ENCODE data around the gene CACNA1G. TPM values are rescaled to one million over a fixed set of nuclear protein-coding genes. Genes with fewer than 3 reads are reported as not detected.
A peak's percentile ranks its signal among the peaks of the same experiment; 100 is the strongest.

The CACNA1G gene
- total RNA-seq, 1 donor from 2014 or later, result not detected

- Histone ChIP-seq H3K9me3 (no peaks in the 10 kb centered on the region), H3K4me3 (no peak overlapping the region), H3K27ac (no peak overlapping the region), H3K27me3 (no peaks in the 10 kb centered on the region), H3K36me3 (no peaks in the 10 kb centered on the region), H3K4me1 (peaks cover 10% of the 10 kb centered on the region)
- DNase-seq (no peak), ATAC-seq (no peak)
- intact Hi-C loops (cut with DNase I), result no loop called here
- no peak for TF ChIP-seq CTCF (IDR thresholded peaks at IDR 0.05)
These were observed 30.6 kb downstream of the CACNA1G start for GRCh38 chr17:50590946-50591737.

GRCh38 chr17:50593321-50593720 is 32.8 kb downstream of the CACNA1G start:
- intact Hi-C loops (cut with DNase I), result no loop called here
- ATAC-seq, result peak; percentile 70
- no peak overlapping the region for H3K27ac ChIP-seq
- no peaks in the 10 kb centered on the region for H3K36me3 ChIP-seq
- no peaks in the 10 kb centered on the region for H3K9me3 ChIP-seq
- H3K27me3 ChIP-seq, result no peaks in the 10 kb centered on the region
- no peak for TF ChIP-seq CTCF (IDR thresholded peaks at IDR 0.05)
- peaks cover 10% of the 10 kb centered on the region for H3K4me1 ChIP-seq
- H3K4me3 ChIP-seq, result no peak overlapping the region
- peak; percentile 86 for DNase-seq

GRCh38 chr17:50594128-50594823 is 33.8 kb downstream of the CACNA1G start:
- H3K4me3 ChIP-seq, result no peak overlapping the region

GRCh38 chr17:50594892-50595291 is 34.4 kb downstream of the CACNA1G start:
- DNase-seq (no peak), ATAC-seq (no peak)
- Histone ChIP-seq H3K27me3 (no peaks in the 10 kb centered on the region), H3K4me1 (no peaks in the 10 kb centered on the region), H3K36me3 (no peaks in the 10 kb centered on the region), H3K27ac (no peak overlapping the region), H3K4me3 (no peak overlapping the region), H3K9me3 (no peaks in the 10 kb centered on the region)
- no peak for TF ChIP-seq CTCF (IDR thresholded peaks at IDR 0.05)
- intact Hi-C loops (cut with DNase I), result no loop called here

More at GRCh38 chr17:50594128-50594823, 33.8 kb downstream of the CACNA1G start:
- no peaks in the 10 kb centered on the region for H3K27me3 ChIP-seq
- peaks cover 3% of the 10 kb centered on the region for H3K4me1 ChIP-seq
- H3K9me3 ChIP-seq, result no peaks in the 10 kb centered on the region
- DNase-seq (no peak), ATAC-seq (no peak)
- no peak for TF ChIP-seq CTCF (IDR thresholded peaks at IDR 0.05)
- H3K36me3 ChIP-seq, result no peaks in the 10 kb centered on the region
- intact Hi-C loops (cut with DNase I), result no loop called here
- H3K27ac ChIP-seq, result no peak overlapping the region

GRCh38 chr17:50596191-50597037 is 35.9 kb downstream of the CACNA1G start:
- H3K9me3 ChIP-seq, result no peaks in the 10 kb centered on the region
- no peak overlapping the region for H3K27ac ChIP-seq
- H3K4me3 ChIP-seq, result no peak overlapping the region
- H3K27me3 ChIP-seq, result no peaks in the 10 kb centered on the region
- DNase-seq (no peak), ATAC-seq (no peak)
- intact Hi-C loops (cut with DNase I), result no loop called here
- no peaks in the 10 kb centered on the region for H3K36me3 ChIP-seq
- H3K4me1 ChIP-seq, result no peaks in the 10 kb centered on the region
- peak; percentile 23 for TF ChIP-seq CTCF (IDR thresholded peaks at IDR 0.05)

All from upper lobe of right lung (tissue), 1 donor.